ENCODE results near the gene TUBA1C. TPM values are rescaled to one million over a fixed set of nuclear protein-coding genes. Genes with fewer than 3 reads are reported as not detected.
A peak's percentile ranks its signal among the peaks of the same experiment; 100 is the strongest.

Gene TUBA1C
- total RNA-seq, 4 donors from 2014 or later, result 207 to 331 (median 263) TPM

- no peaks in the 10 kb centered on the region for H3K36me3 ChIP-seq
- H3K27ac ChIP-seq, result no peak overlapping the region
- 56% methylated on average over 6 of the region's 6 CpGs; no CpG with 5 or more reads in 1 of the 2 donors for whole genome bisulfite sequencing, 2 donors (ENCODE audit: low coverage in 1 of 2)
- peaks cover 0 to 1% (median under 1%) of the 10 kb centered on the region in 4 donors for H3K4me1 ChIP-seq
- no peak overlapping the region for H3K4me3 ChIP-seq
- intact Hi-C loops (cut with DNase I; ENCODE audit: low total_unique reads) (no loop called here), in situ Hi-C loops (cut with MboI; ENCODE audit: low pct_ligation_motif_present in 1 of 4, low pct_unique_long_range_greater_than_20kb in 1 of 4, low sequenced_read_pairs in 3 of 4) (loop anchor here in 1 of 4 donors (10.0 kb wide), 1 partner anchor 47 kb away; the partner anchor contains the start of gene C1QL4)
- TF ChIP-seq POLR2A (IDR thresholded peaks at IDR 0.05), result no peak
- TF ChIP-seq EP300 (IDR thresholded peaks at IDR 0.05; ENCODE audit: low read depth), result no peak
- TF ChIP-seq POLR2AphosphoS5 (IDR thresholded peaks at IDR 0.05), result no peak
- TF ChIP-seq, protein P1, sequence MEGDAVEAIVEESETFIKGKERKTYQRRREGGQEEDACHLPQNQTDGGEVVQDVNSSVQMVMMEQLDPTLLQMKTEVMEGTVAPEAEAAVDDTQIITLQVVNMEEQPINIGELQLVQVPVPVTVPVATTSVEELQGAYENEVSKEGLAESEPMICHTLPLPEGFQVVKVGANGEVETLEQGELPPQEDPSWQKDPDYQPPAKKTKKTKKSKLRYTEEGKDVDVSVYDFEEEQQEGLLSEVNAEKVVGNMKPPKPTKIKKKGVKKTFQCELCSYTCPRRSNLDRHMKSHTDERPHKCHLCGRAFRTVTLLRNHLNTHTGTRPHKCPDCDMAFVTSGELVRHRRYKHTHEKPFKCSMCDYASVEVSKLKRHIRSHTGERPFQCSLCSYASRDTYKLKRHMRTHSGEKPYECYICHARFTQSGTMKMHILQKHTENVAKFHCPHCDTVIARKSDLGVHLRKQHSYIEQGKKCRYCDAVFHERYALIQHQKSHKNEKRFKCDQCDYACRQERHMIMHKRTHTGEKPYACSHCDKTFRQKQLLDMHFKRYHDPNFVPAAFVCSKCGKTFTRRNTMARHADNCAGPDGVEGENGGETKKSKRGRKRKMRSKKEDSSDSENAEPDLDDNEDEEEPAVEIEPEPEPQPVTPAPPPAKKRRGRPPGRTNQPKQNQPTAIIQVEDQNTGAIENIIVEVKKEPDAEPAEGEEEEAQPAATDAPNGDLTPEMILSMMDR (IDR thresholded peaks at IDR 0.05), result no peak
- H3K9me3 ChIP-seq, result no peaks in the 10 kb centered on the region
- DNase-seq, result no peak
- peaks cover 53% of the 10 kb centered on the region for H3K27me3 ChIP-seq
Observed at GRCh38 chr12:49287876-49288275, 23.0 kb downstream of the TUBA1C start.

DNA sequence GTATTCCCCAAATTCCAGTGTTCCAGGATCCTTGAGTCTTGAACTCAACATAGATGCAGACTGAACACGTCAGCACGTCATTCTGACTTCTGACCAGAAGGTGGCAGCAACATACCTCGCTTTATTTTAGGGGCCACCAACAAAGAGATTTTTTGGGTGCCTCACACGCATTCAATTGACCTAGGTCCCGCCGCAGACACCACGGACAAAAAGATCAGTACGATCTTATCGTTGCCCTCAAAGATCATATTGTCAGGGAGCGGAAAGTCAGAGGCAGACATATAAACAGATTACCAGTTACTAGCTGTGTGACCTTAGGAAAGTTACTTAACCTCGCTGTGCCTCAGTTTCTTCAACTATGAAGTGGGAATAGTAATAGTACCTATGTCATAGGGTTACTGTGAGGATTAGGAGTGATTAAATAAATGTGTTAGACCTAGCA lies 23.6 kb downstream of the TUBA1C start:
- Histone ChIP-seq H3K4me1 (peaks cover 0 to 7% (median 5%) of the 10 kb centered on the region in 4 donors), H3K27me3 (peaks cover 53% of the 10 kb centered on the region), H3K27ac (no peak overlapping the region), H3K36me3 (no peaks in the 10 kb centered on the region), H3K4me3 (no peak overlapping the region), H3K9me3 (no peaks in the 10 kb centered on the region)
- peak; percentile 58 for DNase-seq
- in situ Hi-C loops (cut with MboI; ENCODE audit: low pct_ligation_motif_present in 1 of 4, low pct_unique_long_range_greater_than_20kb in 1 of 4, low sequenced_read_pairs in 3 of 4) (loop anchor here in 1 of 4 donors (10.0 kb wide), 1 partner anchor 46 kb away; the partner anchor contains the start of gene C1QL4), intact Hi-C loops (cut with DNase I; ENCODE audit: low total_unique reads) (no loop called here)
- TF ChIP-seq, protein P1 (IDR thresholded peaks at IDR 0.05), result peak; percentile 79 to 87 (median 83)
- TF ChIP-seq POLR2AphosphoS5 (IDR thresholded peaks at IDR 0.05), result no peak
- WGBS, 2 donors (ENCODE audit: low coverage in 1 of 2), result 4% methylated on average over 11 of the region's 11 CpGs; no CpG with 5 or more reads in 1 of the 2 donors

GRCh38 chr12:49288922-49289555 lies 24.2 kb downstream of the TUBA1C start:
- H3K27ac ChIP-seq, result no peak overlapping the region
- peaks cover 49% of the 10 kb centered on the region for H3K27me3 ChIP-seq
- DNase-seq, result no peak
- in situ Hi-C loops (cut with MboI; ENCODE audit: low pct_ligation_motif_present in 1 of 4, low pct_unique_long_range_greater_than_20kb in 1 of 4, low sequenced_read_pairs in 3 of 4) (loop anchor here in 1 of 4 donors (10.0 kb wide), 1 partner anchor 46 kb away; the partner anchor contains the start of gene C1QL4), intact Hi-C loops (cut with DNase I; ENCODE audit: low total_unique reads) (no loop called here)
- no peaks in the 10 kb centered on the region for H3K9me3 ChIP-seq
- 73 to 84% methylated on average over 5 to 9 of the region's 9 CpGs for WGBS, 2 donors (ENCODE audit: low coverage in 1 of 2)
- H3K4me1 ChIP-seq, result peaks cover 0 to 10% (median 5%) of the 10 kb centered on the region in 4 donors
- TF ChIP-seq EP300 (IDR thresholded peaks at IDR 0.05; ENCODE audit: low read depth), result no peak
- TF ChIP-seq, protein P1 (IDR thresholded peaks at IDR 0.05), result no peak
- TF ChIP-seq POLR2AphosphoS5 (IDR thresholded peaks at IDR 0.05), result no peak
- TF ChIP-seq POLR2A (IDR thresholded peaks at IDR 0.05), result no peak
- H3K4me3 ChIP-seq, result no peak overlapping the region
- no peaks in the 10 kb centered on the region for H3K36me3 ChIP-seq

DNA sequence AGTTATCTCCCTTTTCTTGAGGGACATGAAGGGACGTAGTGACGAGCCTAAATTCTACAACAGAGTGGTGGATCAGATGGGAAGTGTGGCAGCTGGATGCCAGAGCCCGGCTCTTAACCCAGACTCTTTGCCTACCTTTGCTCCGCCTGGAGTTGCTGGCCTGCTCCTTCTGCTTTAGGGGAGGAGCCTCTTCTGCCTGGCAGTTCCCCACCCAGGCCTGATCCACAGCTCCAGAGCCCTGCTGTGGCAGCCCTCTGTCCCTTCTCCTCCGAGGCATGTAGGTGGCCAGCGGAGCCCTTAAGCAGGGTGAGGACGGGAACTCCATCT lies 27.8 kb downstream of the TUBA1C start:
- TF ChIP-seq POLR2AphosphoS5 (IDR thresholded peaks at IDR 0.05) (no peak), EP300 (IDR thresholded peaks at IDR 0.05; ENCODE audit: low read depth) (no peak), POLR2A (IDR thresholded peaks at IDR 0.05) (no peak)
- TF ChIP-seq, protein P1 (IDR thresholded peaks at IDR 0.05), result no peak
- H3K27ac ChIP-seq, result no peak overlapping the region
- H3K4me1 ChIP-seq, result peaks cover 12 to 30% (median 26%) of the 10 kb centered on the region in 4 donors
- H3K4me3 ChIP-seq, result no peak overlapping the region
- intact Hi-C loops (cut with DNase I; ENCODE audit: low total_unique reads), result loop anchor here (5.0 kb wide), 1 partner anchor 50 kb away; no protein-coding TSS in a partner anchor
- 63 to 100% methylated on average over 1 to 7 of the region's 7 CpGs for WGBS, 2 donors (ENCODE audit: low coverage in 1 of 2)
- DNase-seq, result no peak
- in situ Hi-C loops (cut with MboI; ENCODE audit: low pct_ligation_motif_present in 1 of 4, low pct_unique_long_range_greater_than_20kb in 1 of 4, low sequenced_read_pairs in 3 of 4), result no loop called here
- peaks cover 51% of the 10 kb centered on the region for H3K27me3 ChIP-seq
- no peaks in the 10 kb centered on the region for H3K36me3 ChIP-seq
- no peaks in the 10 kb centered on the region for H3K9me3 ChIP-seq
